SKM-1 treated with dmso at 0.1 percent for 144 hours (cell line): ENCODE measurements around the gene MTMR10.

ENCODE experiments used
- DNase-seq: peaks from one replicate; lab custom pipeline; 2025; ENCODE audit not compliant: unreplicated experiment; lab: John Stamatoyannopoulos, UW

MTMR10 gene

DNA sequence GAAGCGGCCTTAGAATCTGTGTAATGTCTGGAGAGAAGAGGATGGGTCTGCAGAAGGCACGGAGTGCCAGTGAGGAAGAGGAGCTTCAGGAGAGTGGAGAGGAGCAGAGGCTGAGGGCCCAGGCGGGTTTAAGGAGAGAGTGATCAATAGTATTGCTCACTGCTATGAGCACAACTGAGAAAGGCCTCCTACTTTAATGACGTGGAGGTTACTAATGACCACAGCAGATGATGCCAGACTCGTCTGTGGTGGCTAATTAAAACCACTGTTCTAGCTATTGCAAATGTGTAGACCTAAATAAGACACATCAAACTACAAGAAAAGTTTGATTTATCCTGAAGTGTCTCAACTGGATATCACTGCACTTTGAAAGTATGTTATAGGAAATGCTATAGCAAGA lies 33.2 kb downstream of the MTMR10 start:
- DNase-seq = no peak

DNA sequence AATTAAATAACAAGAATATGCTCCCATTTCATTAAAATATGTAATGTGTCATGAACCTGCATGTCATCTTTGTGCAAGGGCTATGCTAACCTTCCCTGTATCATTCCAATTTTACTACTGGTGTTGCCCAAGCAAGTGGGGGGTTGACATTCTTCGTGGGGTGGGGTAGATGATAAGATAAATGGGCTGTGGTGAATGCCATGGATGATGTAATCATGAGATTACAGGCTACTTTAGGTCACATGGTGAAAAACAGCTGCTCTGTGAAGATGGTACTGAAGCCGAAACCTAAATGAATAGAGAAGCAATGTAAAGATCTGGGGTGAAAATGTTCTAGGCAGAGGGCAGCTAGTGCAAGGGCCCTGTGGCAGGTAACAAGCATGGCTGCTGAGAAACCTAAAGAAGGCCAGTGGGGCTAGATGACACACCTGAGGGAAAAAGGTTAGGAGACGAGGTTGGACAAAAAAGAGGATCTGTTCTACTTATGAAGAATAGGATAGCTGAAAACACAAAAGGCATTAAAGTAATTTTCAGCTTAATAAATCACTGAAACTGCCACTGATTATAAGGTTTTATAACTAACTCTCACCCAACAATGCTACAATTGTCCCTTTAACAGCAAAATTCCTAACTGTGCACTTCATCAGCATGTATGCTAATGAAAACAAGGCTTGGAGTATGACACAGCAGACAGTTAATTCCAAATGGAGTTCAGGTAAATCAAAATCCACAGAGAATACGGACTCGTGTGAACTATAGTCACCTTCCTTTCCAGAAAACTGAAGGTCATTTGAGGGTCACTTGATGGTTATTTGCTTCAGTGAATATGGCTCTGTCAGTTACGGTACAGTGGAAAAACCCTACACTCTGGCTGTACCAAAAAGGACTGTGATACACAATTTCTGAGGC lies 35.0 kb downstream of the MTMR10 start:
- no peak for DNase-seq

DNA sequence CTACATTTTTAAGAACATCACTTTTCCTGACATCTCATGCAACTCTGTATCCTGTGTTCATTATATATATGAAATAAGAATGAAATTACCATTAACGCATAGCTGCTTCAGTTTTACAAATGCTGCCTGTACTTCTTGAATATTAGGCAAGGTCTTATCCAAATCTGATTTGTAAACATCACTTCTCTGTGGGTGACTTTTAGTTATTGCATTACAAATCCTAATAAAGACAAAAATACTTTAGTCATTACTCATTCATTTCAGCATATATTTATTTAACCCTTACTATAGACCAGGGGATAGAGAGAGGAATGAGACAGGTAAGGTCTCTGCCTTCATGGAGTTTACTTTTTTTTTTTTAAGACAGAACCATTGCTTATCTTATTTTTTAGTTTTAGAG lies 36.8 kb downstream of the MTMR10 start:
- DNase-seq = no peak

DNA sequence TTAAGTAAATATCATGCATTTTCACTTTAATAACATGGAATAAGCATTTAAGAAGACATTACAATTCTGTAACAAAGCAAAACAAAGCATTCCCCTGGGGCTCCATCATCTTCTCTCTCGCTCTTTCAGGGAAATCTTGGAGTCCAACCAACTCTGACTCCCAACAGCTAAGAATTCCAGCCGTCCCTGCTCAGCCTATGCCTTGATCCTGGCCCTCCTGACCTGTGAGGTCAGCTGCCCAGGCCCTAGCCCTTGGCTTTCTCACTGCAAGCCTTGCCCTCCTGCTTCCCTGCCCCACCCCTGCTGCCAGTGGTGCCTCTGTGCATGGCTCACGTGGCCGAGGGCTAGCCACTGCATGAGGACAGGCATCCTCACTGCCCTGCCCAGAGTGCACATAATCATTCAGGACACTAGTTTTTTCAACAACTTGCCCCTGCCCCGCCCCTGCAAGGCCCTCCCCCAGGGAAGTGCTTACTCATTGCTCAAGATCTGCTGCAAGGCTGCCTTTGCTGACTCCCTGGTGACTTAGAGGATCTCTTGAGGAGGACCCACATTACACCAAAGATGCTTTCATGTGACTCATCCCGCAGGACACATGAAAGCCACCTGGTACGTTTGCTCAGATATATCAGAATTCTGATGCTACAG lies 37.6 kb downstream of the MTMR10 start:
- DNase-seq = peak; percentile 19

DNA sequence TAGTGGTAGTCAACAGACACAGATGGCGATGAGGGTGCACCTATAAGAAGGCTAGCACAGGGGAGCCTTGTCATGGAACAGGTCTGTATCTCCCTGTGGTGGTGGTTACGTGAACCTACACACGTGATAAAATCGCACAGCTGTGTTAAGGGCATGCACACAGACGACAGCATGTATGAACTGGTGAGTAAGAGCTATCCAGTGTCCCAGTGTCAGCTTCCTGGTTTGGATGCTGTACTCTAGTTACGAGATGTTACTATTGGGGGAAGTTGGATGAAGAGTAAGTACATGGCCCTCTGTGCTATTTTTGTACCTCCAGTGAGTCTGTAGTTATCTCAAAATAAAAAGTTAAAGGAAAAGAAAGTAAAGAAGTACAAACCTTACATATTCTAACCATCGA lies 38.2 kb downstream of the MTMR10 start:
- no peak for DNase-seq

DNA sequence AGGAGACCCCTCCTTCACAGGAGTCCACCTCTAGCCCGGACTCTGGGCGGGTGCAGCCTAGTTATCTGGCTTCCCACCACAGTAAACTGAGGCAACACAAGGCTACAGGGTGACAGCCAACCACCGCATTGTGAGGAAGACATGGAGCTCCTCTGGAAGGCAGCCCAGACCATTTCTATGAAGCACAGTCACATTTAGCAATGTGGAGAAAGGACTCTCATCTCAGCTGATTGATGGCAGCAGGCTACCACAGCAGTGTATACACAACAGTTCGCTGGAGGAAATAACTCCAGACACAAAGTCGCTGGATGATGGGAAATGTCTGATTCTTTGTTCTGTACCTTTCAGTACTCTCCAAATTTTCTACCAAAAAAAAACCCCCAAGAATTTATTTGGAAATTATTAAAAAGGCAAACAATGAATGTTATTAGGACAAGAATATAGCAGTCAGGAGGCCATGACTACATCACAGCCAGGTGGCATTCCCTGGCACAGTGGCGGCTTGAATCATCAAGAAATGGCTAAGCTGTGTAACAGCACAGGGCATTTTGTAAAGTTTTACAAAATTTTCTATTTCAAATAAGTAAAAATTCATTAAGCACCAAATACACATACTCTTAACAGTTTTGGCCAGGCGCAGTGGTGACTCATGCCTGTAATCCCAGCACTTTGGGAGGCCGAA lies 47.6 kb downstream of the MTMR10 start:
- no peak for DNase-seq

DNA sequence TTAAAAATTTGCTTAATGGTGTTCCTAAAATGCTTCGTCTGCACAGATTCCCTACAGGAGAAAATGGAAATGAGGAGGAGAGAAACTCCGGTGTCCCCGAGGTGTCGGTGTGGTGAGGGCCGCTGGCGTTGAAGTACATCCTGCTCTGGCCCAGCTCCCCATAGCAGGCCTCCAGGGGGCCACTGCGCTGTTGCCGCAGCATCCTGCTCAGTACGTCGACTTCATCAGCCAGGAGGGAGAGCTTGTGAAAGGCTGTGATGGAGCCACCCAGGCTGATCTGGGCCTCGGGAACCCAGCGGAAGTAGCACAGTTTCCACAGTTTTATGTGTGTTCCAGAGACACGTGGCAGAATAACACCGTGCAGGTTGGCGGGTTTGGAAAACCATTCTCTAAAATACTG lies 49.9 kb downstream of the MTMR10 start:
- DNase-seq = no peak

DNA sequence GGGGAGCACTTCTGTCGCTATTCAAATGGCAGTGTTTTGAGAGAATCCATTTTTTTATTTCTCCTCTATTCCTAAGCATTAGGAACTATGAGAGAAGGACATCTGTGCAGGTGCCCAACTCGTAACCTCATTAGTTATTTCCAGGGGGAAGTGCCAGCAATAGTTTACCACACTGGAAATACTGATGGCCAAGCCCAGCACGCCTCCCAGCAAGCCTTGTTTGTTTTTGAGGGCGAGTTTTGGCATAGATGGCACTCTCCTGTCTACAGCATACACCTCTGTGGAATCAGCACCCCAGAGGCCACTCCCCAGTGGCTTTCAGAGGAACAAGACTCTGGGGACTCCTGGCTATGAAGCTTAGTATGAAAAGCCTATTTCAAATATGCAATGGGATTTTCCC lies 51.1 kb downstream of the MTMR10 start:
- DNase-seq = no peak

DNA sequence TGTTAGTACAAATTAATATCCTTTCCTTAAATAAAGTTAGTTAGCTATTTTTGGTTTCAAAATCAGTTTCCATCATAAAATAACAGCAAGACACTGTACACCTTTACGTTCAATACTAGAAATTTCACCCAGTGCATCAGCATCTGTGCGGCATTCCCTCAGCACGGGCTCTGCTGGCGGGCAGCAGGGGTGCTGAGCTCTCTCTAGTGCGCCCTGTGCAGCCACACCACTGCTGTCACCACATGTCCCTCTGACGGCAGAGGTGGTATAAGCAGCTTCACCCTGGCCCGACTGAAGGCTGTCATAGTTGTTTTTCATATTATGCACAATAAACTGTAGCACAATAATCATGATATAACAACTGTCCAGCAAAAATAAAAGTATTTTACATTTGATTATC lies 52.3 kb downstream of the MTMR10 start:
- DNase-seq = no peak

DNA sequence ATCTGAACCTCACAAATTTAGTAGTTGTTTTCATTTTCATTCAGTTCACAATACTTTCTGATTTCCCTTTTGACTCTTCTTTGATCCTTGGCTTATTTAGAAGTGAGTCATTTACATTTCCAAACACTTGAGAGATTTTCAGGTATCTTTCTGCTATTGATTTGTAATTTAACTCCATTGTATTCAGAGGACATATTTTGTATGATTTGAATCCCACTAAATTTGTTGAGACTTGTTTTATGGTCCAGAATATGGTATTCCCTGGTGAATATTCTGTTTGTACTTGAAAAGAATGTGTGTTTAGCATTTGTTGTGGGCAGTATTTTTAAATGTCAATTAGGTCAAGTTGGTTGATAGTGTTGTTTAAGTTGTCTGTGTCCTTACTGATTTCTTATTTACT lies 58.1 kb downstream of the MTMR10 start:
- DNase-seq = no peak

DNA sequence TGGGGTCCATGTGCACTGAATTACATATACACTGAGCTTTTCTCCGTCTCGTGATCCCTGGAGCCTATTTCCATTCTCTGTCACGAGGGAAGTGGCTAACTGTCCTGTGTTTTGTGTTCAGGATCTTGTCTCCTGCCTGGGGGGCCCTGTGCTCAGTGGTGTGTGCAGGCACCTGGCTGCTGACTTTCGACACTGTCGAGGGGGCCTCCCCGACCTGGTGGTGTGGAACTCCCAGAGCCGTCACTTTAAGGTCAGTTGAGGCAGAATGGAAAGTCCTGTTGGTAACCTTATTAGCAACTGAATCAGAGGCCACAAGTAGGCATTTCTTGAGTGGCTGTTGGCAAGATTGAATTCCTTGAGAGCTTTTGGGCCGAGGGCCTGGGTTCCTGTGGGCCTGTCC lies 61.0 kb downstream of the MTMR10 start:
- no peak for DNase-seq

DNA sequence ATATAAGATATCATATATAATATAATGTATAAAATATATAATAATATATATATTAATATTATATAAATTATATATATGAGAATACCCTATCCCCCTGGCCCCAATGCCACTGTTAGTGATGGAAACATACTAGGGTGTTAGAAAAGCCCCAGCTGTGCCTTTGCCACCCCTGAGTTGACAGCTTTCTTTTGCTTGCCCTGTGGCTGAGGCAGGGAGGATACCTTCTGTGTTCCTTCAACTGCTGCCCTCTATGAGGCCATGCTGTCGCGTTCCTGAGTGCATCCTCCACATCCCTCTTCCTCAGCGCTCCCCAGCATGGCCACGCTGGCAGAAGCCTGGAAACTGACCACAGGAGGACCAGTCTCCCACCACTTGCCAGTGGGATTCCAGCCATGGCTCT lies 61.4 kb downstream of the MTMR10 start:
- DNase-seq = no peak

DNA sequence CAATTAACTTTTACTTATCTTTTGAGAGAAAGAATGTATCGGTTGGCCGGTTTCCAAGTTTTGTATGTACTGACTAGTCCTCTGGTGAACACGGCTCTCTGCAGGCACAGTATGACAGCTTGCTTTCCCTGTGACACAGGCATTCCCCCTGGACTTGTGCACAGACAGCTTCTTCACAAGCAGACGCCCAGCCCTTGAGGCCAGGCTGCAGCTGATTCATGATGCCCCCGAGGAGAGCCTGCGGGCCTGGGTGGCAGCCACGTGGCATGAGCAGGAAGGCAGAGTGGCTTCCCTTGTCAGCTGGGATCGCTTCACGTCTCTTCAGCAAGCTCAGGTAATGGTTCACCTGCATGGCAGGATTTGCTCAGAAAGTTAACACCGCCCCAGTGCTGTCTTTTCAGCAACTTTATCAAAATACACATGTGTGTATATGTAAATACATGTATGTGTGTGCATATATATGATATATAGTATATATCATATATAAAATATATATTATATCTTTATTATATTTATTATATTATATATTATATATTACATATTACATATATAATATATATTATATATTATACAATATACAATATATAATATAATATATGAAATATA lies 62.3 kb downstream of the MTMR10 start:
- no peak for DNase-seq

DNA sequence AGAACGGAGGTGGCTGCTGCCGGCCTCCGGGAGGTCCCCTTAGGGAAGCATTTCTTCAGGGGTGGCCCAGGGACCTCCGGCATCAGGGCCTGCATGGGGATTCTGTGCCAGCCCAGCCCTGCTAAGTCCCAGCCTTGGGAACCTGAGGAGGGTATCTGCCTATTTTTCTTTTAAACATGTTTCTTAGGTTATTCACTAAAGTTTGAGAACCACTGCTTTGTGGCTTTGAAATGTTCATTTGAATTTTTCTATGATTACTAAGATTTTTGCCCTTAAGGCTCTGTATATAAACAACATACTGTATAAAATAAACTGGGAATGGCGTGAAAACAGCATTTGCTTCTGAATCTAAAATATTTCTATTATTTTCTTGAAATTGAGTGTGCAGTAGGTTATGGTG lies 63.4 kb downstream of the MTMR10 start:
- DNase-seq = no peak

DNA sequence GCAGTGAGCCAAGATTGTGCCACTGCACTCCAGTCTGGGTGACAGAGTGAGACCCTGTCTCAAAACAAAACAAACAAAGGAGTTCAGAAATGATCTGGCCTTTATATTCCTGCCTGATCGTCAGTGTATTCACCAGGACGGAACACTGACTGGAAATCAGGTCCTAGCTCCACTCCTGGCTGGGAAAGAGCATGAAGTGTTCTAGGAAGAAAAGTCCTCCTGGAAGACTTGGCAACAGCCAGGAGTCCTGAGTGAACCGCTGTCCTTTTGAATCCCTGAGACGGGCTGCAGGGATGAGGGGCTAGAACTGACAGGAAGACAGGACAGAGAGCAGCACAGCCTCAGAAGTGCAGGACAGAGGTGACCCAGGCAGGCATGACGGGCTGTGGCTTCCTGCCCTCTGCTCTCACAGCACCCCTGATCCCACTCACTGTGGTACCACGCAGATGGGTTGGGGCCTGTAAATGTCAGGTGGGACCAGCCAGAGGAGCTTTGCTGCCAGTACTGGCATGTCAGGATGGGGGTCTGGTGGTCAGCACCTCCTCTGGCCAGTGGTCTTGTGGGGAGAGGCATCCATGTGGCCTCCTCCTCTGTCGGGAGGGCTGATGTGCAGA lies 64.2 kb downstream of the MTMR10 start:
- DNase-seq = no peak

DNA sequence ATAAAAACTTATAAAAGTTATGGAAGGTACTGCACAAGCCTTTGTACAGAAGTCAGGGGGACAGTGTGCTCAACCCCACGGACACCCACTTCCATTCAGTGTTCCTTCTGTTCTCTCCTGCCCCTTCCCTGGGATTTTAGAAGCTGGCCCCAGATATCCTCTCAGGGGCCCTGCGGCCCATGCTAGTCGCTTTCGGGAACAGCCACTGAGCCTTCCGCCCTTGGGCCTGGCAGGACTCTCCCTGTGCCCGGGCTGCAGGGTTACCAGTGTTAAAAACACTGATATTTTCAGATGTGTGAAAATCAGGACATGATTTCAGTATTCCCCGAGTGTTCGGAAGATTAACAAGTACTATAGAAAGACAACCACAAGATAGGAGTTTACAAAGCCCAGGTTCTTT lies 65.3 kb downstream of the MTMR10 start:
- DNase-seq = no peak

DNA sequence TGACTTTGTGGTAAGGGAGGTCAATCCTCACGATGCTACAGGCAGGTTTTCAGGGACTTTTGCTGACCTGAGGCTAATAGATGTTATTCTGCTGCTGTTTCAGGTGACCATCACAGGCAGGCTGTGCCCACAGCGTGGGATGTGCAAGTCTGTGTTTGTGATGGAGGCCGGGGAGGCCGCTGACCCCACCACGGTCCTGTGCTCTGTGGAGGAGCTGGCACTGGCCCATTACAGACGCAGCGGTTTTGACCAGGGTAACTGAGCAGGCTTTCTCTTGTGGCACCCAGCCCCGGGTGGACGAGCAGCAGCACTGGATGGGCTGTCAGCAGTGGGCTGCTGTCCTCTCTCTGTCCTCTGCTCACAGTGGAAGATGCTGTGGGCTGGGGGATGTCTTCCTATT lies 65.7 kb downstream of the MTMR10 start:
- no peak for DNase-seq

DNA sequence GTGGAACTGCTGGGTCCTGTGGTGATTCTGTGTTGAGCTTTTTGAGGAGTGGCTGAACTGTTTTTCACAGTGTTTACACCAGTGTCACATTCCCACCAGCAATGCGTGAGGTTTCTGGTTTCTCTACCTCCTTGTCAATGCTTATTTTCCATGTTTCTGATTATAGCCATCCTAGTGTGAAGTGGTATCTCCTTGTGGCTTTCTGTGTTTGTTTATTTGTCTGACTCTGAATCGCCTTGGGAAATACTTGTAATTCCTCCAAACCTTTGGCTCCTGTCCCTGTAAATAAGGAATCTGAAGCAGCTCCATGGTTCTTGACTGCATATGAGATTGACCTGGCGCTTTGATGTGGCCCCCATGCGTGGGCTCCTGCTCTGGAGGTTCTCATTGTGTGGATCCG lies 67.1 kb downstream of the MTMR10 start:
- DNase-seq = no peak

DNA sequence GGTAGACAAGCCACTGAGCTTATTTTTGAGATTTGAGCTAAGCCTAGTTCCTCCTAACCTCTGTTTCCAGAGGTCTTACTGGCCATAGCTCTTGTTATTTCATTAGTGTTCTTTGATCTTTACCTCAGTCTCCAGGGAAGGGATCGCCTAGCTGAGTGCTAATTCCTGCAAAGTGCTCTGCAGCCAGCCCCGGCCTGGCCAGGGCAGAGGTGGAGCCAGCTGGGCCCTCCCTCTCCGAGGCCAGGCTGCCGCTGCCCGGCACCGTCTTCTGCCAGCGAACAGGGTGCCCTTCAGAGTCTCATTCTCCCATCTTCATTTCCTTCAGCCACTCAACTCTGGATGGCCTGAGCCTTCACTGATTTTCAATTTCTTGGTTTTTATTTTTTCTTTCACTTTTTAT lies 68.0 kb downstream of the MTMR10 start:
- DNase-seq = no peak

DNA sequence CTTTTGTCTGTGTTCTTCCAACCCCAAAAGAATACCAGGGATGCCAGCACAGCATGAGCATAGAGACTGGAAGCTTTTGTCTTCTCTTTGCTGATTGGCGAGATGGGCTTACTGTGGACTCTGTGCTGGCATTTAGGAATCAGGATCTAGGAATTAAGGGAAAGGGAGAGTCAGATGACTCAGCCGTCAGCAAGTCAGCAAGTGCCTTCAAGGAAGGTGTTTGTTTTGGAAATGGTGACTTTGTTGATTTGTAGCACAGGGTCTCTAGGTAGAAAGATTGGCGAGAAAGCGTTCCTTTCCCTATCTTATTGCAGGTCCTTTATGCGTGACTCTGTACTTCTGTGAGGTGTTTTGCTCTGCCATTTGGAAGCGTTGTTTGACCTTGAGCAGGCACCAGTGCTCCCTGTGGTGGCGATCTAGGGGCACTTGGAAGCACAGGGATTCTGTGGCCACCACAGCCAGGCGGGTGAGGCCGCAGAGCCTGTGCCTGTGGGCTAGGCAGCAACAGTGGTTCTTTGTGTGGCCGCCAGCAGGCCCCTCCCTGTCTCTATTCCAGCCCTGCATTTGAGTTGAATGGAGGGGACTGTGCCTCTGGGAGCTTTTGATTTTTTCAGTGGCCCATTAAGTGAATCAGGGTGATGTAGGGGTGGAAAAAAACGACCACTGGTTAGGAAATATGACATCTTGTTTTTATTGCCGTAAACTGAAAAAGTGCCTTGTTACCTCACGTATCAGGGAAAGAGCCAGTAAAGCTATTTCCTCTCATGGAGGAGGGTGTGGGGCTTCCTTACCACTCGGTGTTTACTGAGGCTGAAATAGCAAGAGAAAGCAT lies 68.7 kb downstream of the MTMR10 start:
- DNase-seq = no peak
